Heart left ventricle (tissue), 16 donors: ENCODE data around the gene TRIM46. TPM values are rescaled to one million over a fixed set of nuclear protein-coding genes. Genes with fewer than 3 reads are reported as not detected.
"Not testable (repeated sequence)": the region's sequence is repeated elsewhere in the genome, so short reads cannot be mapped to it uniquely, and the experiment has no call there.

Source experiments
- ATAC-seq, 4 donors: fragments of 200-7000 bp; cut with Tn5 transposase; one replicate each; pipeline ENCODE4 v1.9.1; 2020 to 2022; ENCODE audit warnings: moderate library complexity in 4 of 4, mild to moderate bottlenecking in 3 of 4, moderate number of reproducible peaks in 1 of 4
- DNase-seq, 5 donors: peaks; one replicate each; pipeline ENCODE4 v3.0.0-alpha.2; 2020
- H3K27ac ChIP-seq, 12 donors: fragments of 200-600 bp; sonication (generic) in 4 of 12; one replicate each; pipeline versions ENCODE4 v1.5.0 to v1.8.0; 2016 to 2022; ENCODE audit warnings: mild to moderate bottlenecking in 2 of 12
- H3K27me3 ChIP-seq, 9 donors: fragments of 200-600 bp; sonication (generic) in 2 of 9; one replicate each; pipeline versions ENCODE4 v1.5.1 to v1.8.0; 2016 to 2022; ENCODE audit warnings: mild to moderate bottlenecking in 3 of 9
- H3K36me3 ChIP-seq, 9 donors: fragments of 200-600 bp; sonication (generic) in 2 of 9; one replicate each; pipeline versions ENCODE4 v1.5.0 to v1.8.0; 2018 to 2022; ENCODE audit warnings: mild to moderate bottlenecking in 2 of 9
- H3K4me1 ChIP-seq, 12 donors: fragments of 200-600 bp; sonication (generic) in 4 of 12; one replicate each; pipeline versions ENCODE4 v1.5.0 to v1.8.0; 2016 to 2022; ENCODE audit warnings: mild to moderate bottlenecking in 3 of 12
- H3K4me3 ChIP-seq, 12 donors: fragments of 200-600 bp; sonication (generic) in 4 of 12; one replicate each; pipeline versions ENCODE4 v1.5.0 to v1.8.0; 2017 to 2022; ENCODE audit warnings: mild to moderate bottlenecking in 9 of 12, moderate library complexity in 4 of 12
- H3K9me3 ChIP-seq, 12 donors: fragments of 200-600 bp; sonication (generic) in 4 of 12; one replicate each; pipeline versions ENCODE4 v1.5.0 to v1.8.0; 2016 to 2022; ENCODE audit warnings: mild to moderate bottlenecking in 1 of 12
- POLR2A ChIP-seq, 2 donors: fragments of 450-650 bp; IDR thresholded peaks; one replicate each; pipeline ENCODE4 v1.6.1; 2017; ENCODE audit warnings: antibody characterized with exemption in 2 of 2, mild to moderate bottlenecking in 2 of 2, moderate library complexity in 2 of 2
- WGBS, 4 donors: extraction: QIAGEN DNeasy Blood & Tissue Kit in 2 of 4; methylation state at CpG; one replicate each; pipeline versions ENCODE4 v1.1.5 to v1.1.7; 2013 to 2018; 5-methylcytosine and 5-hydroxymethylcytosine counted together
- intact Hi-C, 10 donors: fragments of 100-400 bp; cut with DNase I; formaldehyde crosslinking; loops; one replicate each; pipeline versions ENCODE4 v1.11.1 to v1.14.2; 2022
- polyA plus RNA-seq, 2 donors: library from polyadenylated mRNA; stranded (reverse); fragments of 200-250 nt; gene quantifications; one replicate each; pipeline ENCODE4 v1.2.3, GENCODE V29; 2013
- total RNA-seq, 9 donors: library from RNA; depleted of rRNA in 2 of 9; stranded (reverse); fragments of >200 nt in 2 of 9; fragmentation: NEBNext Ultra II Directional in 3 of 9; extraction: Animal tissue kit (Norgen Biotek cat#: 25700) in 3 of 9; gene quantifications; one replicate each; pipeline versions ENCODE4 v1.1.0 to v1.2.4, GENCODE V29; 2016 to 2023
- TF ChIP-seq, protein P1 (sequence below), 12 donors: fragments of 200-600 bp; sonication (generic) in 4 of 12; IDR thresholded peaks; one replicate each; pipeline versions ENCODE4 v1.5.0 to v1.8.0; 2018 to 2022; ENCODE audit warnings: antibody characterized with exemption in 12 of 12, mild to moderate bottlenecking in 5 of 12
- donor health status: ischemic (EF 13 %, LVEDD 7.1; RV severe dilation, severe dysfunction).
- donor health status: healthy with polysubstance abuse.
- donor health status: DM: no; HTN: yes; CAD: no.
- donor health status: DM: no; HTN: no; CAD: no.
- donor health status: ischemic (EF 25% LVEDD 6.9; RV normal size, moderate dysfunction).
- donor health status: ischemic (EF 25% LVEDD 5.7; RV mildly dilated, moderate dysfunction).
- donor health status: healthy.
- donor health status: DM: yes; HTN: yes; CAD: no.
- donor health status: ischemic (EF 35%, LVEDD 5.7; RV mildly dilated, moderate dysfunction).
- donor health status: nonischemic (EF 11% LVEDD 7.7; RV severe dilation, severe dysfunction).
- donor health status: DM: yes; HTN: yes; CAD: no.
- donor health status: PGD.
- donor health status: ischemic (EF 29% LVEDD 5.4; RV normal size, mild dysfunction).
- donor health status: nonischemic (EF 23%, LVEDD 6.1; RV moderate dilation, normal function).

The TRIM46 gene
- total and polyA plus RNA-seq, 11 donors: 0.04 to 0.41 (median 0.12) TPM; not detected in 5

- Histone ChIP-seq H3K27ac (no peak overlapping the region), H3K4me1 (peaks cover 2 to 33% (median 21%) of the 10 kb centered on the region in 12 donors), H3K9me3 (no peaks in the 10 kb centered on the region), H3K4me3 (no peak overlapping the region), H3K27me3 (no peaks in the 10 kb centered on the region), H3K36me3 (peaks cover 0 to 15% (median 0%) of the 10 kb centered on the region in 9 donors)
- TF ChIP-seq, protein P1, sequence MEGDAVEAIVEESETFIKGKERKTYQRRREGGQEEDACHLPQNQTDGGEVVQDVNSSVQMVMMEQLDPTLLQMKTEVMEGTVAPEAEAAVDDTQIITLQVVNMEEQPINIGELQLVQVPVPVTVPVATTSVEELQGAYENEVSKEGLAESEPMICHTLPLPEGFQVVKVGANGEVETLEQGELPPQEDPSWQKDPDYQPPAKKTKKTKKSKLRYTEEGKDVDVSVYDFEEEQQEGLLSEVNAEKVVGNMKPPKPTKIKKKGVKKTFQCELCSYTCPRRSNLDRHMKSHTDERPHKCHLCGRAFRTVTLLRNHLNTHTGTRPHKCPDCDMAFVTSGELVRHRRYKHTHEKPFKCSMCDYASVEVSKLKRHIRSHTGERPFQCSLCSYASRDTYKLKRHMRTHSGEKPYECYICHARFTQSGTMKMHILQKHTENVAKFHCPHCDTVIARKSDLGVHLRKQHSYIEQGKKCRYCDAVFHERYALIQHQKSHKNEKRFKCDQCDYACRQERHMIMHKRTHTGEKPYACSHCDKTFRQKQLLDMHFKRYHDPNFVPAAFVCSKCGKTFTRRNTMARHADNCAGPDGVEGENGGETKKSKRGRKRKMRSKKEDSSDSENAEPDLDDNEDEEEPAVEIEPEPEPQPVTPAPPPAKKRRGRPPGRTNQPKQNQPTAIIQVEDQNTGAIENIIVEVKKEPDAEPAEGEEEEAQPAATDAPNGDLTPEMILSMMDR (IDR thresholded peaks at IDR 0.05): no peak
- TF ChIP-seq POLR2A (IDR thresholded peaks at IDR 0.05): no peak
- DNase-seq (no peak), ATAC-seq (no peak)
- intact Hi-C loops: no loop called here
- WGBS, 4 donors: 83 to 87% (median 86%) methylated on average over 7 of the region's 7 CpGs
Measured at GRCh38 chr1:155141749-155142148, 31.9 kb upstream of the TRIM46 start.

DNA sequence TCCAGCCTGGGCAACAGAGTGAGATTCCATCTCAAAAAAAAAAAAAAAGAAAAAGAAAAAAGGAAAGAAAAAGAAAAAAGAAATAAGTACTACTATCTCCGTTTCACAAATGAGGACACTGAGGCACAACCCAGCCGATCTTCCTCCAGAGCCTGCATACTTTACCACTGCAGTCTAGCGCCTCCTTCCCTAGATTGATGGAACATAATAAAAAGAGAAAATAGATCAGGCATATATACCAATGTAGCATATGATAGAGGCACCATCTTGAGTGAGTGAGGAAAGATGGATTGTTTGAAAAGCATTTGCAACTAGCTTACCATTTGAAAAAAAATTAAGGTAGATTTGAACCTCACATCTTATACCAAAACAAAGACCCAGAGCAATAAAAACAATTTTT is 28.2 kb upstream of the TRIM46 start:
- Histone ChIP-seq H3K27ac (no peak overlapping the region), H3K4me1 (peaks cover 0 to 3% (median 0%) of the 10 kb centered on the region in 12 donors), H3K4me3 (no peak overlapping the region), H3K27me3 (no peaks in the 10 kb centered on the region), H3K36me3 (no peaks in the 10 kb centered on the region), H3K9me3 (no peaks in the 10 kb centered on the region)
- intact Hi-C loops: no loop called here
- no peak for DNase-seq
- no peak for ATAC-seq
- WGBS, 4 donors: 83 to 88% (median 87%) methylated on average over 3 of the region's 3 CpGs
- no peak for TF ChIP-seq POLR2A (IDR thresholded peaks at IDR 0.05)

DNA sequence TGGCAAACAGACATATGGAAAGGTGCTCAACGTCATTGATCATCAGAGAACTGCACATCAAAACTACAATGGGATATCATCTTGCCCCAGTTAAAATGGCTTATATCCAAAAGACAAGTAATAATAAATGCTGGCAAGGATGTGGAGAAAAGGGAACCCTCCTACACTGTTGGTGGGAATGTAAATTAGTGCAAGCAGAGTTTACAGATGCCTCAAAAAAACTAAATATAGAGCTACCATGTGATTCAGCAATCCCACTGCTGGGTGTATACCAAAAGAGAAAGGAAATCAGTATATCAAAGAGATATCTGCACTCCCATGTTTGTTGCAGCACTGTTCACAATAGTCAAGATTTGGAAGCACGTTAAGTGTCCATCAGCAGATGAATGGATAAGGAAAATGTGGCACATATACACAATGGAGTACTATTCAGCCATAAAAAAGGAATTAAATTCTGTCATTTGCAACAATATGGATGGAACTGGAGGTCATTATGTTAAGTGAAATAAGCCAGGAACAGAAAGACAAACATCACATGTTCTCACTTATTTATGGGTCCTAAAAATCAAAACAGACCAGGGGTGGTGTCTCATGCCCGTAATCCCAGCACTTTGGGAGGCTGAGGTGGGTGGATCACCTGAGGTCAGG is 17.5 kb upstream of the TRIM46 start:
- WGBS, 4 donors: 51 to 66% (median 61%) methylated on average over 3 of the region's 3 CpGs
- intact Hi-C loops, H3K36me3 ChIP-seq: not testable (repeated sequence)

GRCh38 chr1:155158991-155159390 is 14.7 kb upstream of the TRIM46 start:
- no peak for ATAC-seq
- intact Hi-C loops: no loop called here
- TF ChIP-seq, protein P1 (IDR thresholded peaks at IDR 0.05): no peak
- no peak for TF ChIP-seq POLR2A (IDR thresholded peaks at IDR 0.05)
- no peaks in the 10 kb centered on the region for H3K27me3 ChIP-seq
- no peak overlapping the region for H3K4me3 ChIP-seq
- no peaks in the 10 kb centered on the region for H3K36me3 ChIP-seq
- DNase-seq: no peak
- H3K4me1 ChIP-seq: no peaks in the 10 kb centered on the region
- WGBS, 4 donors: 84 to 93% (median 90%) methylated on average over 1 of the region's 1 CpG
- H3K9me3 ChIP-seq: no peaks in the 10 kb centered on the region
- H3K27ac ChIP-seq: no peak overlapping the region

More for the DNA sequence above, 17.5 kb upstream of the TRIM46 start:
- not testable (repeated sequence) for H3K27ac ChIP-seq, DNase-seq, H3K27me3 ChIP-seq, H3K4me1 ChIP-seq, H3K4me3 ChIP-seq, ATAC-seq, H3K9me3 ChIP-seq

DNA sequence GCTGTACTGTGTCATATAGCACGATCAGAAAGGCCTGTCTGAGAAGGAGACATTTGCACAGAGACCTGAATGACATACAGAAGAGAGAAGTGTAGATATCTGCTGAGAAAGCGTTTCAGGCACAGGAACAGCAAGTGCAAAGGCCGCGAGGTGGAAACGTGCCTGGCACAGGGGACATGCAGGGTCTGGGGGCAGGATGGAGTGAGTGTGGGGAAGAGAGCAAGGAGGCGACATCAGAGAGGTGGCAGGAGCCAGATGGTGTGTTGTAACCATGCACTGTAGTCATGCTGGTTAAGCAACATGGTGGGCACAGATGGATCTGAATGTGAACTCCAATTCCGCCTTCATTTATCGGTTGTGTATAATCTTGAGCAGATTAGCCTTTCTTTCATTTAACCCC is 13.5 kb upstream of the TRIM46 start:
- TF ChIP-seq, protein P1 (IDR thresholded peaks at IDR 0.05): no peak
- no peak for TF ChIP-seq POLR2A (IDR thresholded peaks at IDR 0.05)
- H3K4me3 ChIP-seq: no peak overlapping the region
- intact Hi-C loops: no loop called here
- no peaks in the 10 kb centered on the region for H3K27me3 ChIP-seq
- ATAC-seq: no peak
- H3K4me1 ChIP-seq: peaks cover 0 to under 1% (median 0%) of the 10 kb centered on the region in 12 donors
- no peaks in the 10 kb centered on the region for H3K36me3 ChIP-seq
- no peak for DNase-seq
- peaks cover 0 to 9% (median 0%) of the 10 kb centered on the region in 12 donors for H3K9me3 ChIP-seq
- WGBS, 4 donors: 78 to 83% (median 80%) methylated on average over 8 of the region's 8 CpGs
- no peak overlapping the region for H3K27ac ChIP-seq

- ATAC-seq, intact Hi-C loops, H3K27me3 ChIP-seq, DNase-seq, H3K27ac ChIP-seq, H3K4me3 ChIP-seq, H3K36me3 ChIP-seq, H3K9me3 ChIP-seq: not testable (repeated sequence)
- H3K4me1 ChIP-seq: peaks cover 0 to 26% (median 21%) of the 10 kb centered on the region in 12 donors
- WGBS, 4 donors: 98 to 100% (median 99%) methylated on average over 6 of the region's 6 CpGs
Measured at GRCh38 chr1:155162631-155163030, 11.0 kb upstream of the TRIM46 start.

DNA sequence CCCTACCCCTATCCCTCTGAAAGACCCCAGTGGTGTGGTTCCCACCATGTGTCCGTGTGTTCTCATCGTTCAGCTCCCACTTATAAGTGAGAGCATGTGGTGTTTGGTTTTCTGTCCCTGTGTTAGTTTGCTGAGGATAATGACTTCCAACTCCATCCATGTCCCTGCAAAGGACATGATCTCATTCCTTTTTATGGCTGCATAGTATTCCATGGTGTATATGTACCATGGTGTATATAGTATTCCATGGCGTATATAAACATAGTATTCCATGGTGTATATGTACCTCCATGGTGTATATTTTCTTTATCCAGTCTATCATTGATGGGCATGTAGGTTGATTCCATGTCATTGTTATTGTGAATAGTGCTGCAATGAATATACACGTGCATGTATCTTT is 9.9 kb upstream of the TRIM46 start:
- intact Hi-C loops: not testable (repeated sequence)
- WGBS, 4 donors: 96 to 99% (median 98%) methylated on average over 4 of the region's 4 CpGs

DNA sequence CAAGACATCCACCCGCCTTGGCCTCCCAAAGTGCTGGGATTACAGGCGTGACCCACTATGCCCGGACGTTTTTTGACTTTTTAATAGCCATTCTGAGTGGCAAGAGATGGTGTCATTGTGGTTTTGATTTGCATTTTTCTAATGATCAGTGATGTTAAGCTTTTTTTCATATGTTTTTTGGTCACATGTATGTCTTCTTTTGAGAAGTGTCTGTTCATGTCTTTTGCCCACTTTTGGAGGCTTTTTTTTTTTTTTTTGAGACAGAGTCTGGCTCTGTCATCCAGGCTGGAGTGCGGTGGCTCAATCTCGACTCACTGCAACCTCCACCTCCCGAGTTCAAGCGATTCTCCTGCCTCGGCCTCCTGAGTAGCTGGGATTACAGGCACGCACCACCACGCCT is 9.0 kb upstream of the TRIM46 start:
- not testable (repeated sequence) for H3K9me3 ChIP-seq, DNase-seq, H3K27ac ChIP-seq, H3K4me3 ChIP-seq, H3K27me3 ChIP-seq, ATAC-seq
- WGBS, 4 donors: 93 to 98% (median 96%) methylated on average over 11 of the region's 11 CpGs
- Histone ChIP-seq H3K36me3 (peaks cover 0 to 13% (median 10%) of the 10 kb centered on the region in 9 donors), H3K4me1 (peaks cover 0 to 31% (median 25%) of the 10 kb centered on the region in 12 donors)
- intact Hi-C loops: loop anchor here in 3 of 10 donors (5.0 kb wide), 1 partner anchor 37 kb away; the partner anchor contains the start of gene EFNA1 (in 3 of the 3)

More for the DNA sequence above, 9.9 kb upstream of the TRIM46 start:
- H3K4me1 ChIP-seq: peaks cover 0 to 31% (median 25%) of the 10 kb centered on the region in 12 donors
- H3K9me3 ChIP-seq, H3K36me3 ChIP-seq, DNase-seq, H3K4me3 ChIP-seq, H3K27ac ChIP-seq, ATAC-seq, H3K27me3 ChIP-seq: not testable (repeated sequence)
